Calu3 (cell line): ENCODE data around the gene RIPK4. TPM values are rescaled to one million over a fixed set of nuclear protein-coding genes. Genes with fewer than 3 reads are reported as not detected.

ENCODE experiments used
- BruUV-seq: library from RNA; stranded (reverse); fragments of 400-500 nt; replicated peaks from 2 replicates; lab custom pipeline; 2021; lab: Mats Ljungman, UMichigan
- CTCF ChIA-PET: fragments of 300-600 bp; sonication (Branson Sonifier 250); formaldehyde crosslinking; loops from one replicate; lab custom pipeline; 2022; ENCODE audit warnings: antibody characterized with exemption; lab: Charles Lee
- DNase-seq: peaks from one replicate; pipeline ENCODE4 v3.0.0; 2022
- H3K27ac Mint-ChIP-seq: one replicate; pipeline ENCODE4 v1.8.0; 2022; ENCODE audit warnings: mixed read lengths; ENCODE audit not compliant: unreplicated experiment
- H3K27me3 Mint-ChIP-seq: one replicate; pipeline ENCODE4 v1.8.0; 2022; ENCODE audit warnings: mixed read lengths; ENCODE audit not compliant: unreplicated experiment
- H3K36me3 Mint-ChIP-seq: one replicate; pipeline ENCODE4 v1.8.0; 2022; ENCODE audit warnings: mild to moderate bottlenecking, moderate library complexity, mixed read lengths; ENCODE audit not compliant: insufficient read depth, unreplicated experiment
- H3K4me1 Mint-ChIP-seq: one replicate; pipeline ENCODE4 v1.8.0; 2022; ENCODE audit warnings: mild to moderate bottlenecking, low read depth, mixed read lengths; ENCODE audit not compliant: unreplicated experiment
- H3K4me3 Mint-ChIP-seq: one replicate; pipeline ENCODE4 v1.8.0; 2022; ENCODE audit warnings: mild to moderate bottlenecking, low read depth, moderate library complexity, mixed read lengths; ENCODE audit not compliant: unreplicated experiment
- H3K9me3 Mint-ChIP-seq: one replicate; pipeline ENCODE4 v1.8.0; 2022; ENCODE audit warnings: low read depth, mixed read lengths; ENCODE audit not compliant: unreplicated experiment
- CTCF ChIP-seq: fragments of 200-600 bp; IDR thresholded peaks from one replicate; pipeline ENCODE4 v1.8.0; 2022; ENCODE audit warnings: antibody characterized with exemption; ENCODE audit not compliant: unreplicated experiment
- intact Hi-C: fragments of 100-400 bp; cut with micrococcal nuclease; formaldehyde crosslinking; loops from one replicate; pipeline ENCODE4 v1.10.0; 2022; ENCODE audit not compliant: unreplicated experiment
- total RNA-seq: library from RNA; stranded (reverse); gene quantifications from 2 replicates; pipeline ENCODE4 v1.2.3, GENCODE V29; 2022

RIPK4 gene
- total RNA-seq, 1 experiment from 2014 or later = 30.3 TPM

GRCh38 chr21:41801321-41802197 is 34.7 kb upstream of the RIPK4 start:
- BruUV-seq = no TSS peak
- Mint-ChIP-seq H3K27me3 (no peaks in the 10 kb centered on the region), H3K36me3 (no peaks in the 10 kb centered on the region), H3K4me3 (no peak overlapping the region), H3K27ac (no peak overlapping the region), H3K9me3 (no peaks in the 10 kb centered on the region), H3K4me1 (no peaks in the 10 kb centered on the region)
- no peak for DNase-seq
- TF ChIP-seq CTCF = no peak
- CTCF ChIA-PET = no interaction called here
- intact Hi-C loops = no loop called here

- Mint-ChIP-seq H3K4me3 (no peak overlapping the region), H3K9me3 (no peaks in the 10 kb centered on the region)
- no TSS peak for BruUV-seq
Measured at GRCh38 chr21:41800425-41801320, 33.8 kb upstream of the RIPK4 start.

GRCh38 chr21:41799763-41800162 is 32.9 kb upstream of the RIPK4 start:
- H3K27me3 Mint-ChIP-seq = no peaks in the 10 kb centered on the region
- TF ChIP-seq CTCF = no peak
- no peak for DNase-seq
- H3K27ac Mint-ChIP-seq = no peak overlapping the region
- no peaks in the 10 kb centered on the region for H3K4me1 Mint-ChIP-seq
- no peak overlapping the region for H3K4me3 Mint-ChIP-seq
- BruUV-seq = no TSS peak
- H3K9me3 Mint-ChIP-seq = no peaks in the 10 kb centered on the region
- no peaks in the 10 kb centered on the region for H3K36me3 Mint-ChIP-seq
- CTCF ChIA-PET = no interaction called here
- intact Hi-C loops = no loop called here

More at GRCh38 chr21:41800425-41801320, 33.8 kb upstream of the RIPK4 start:
- DNase-seq = no peak
- H3K36me3 Mint-ChIP-seq = no peaks in the 10 kb centered on the region
- H3K27me3 Mint-ChIP-seq = no peaks in the 10 kb centered on the region
- intact Hi-C loops = no loop called here
- CTCF ChIA-PET = no interaction called here
- H3K4me1 Mint-ChIP-seq = no peaks in the 10 kb centered on the region
- no peak overlapping the region for H3K27ac Mint-ChIP-seq
- no peak for TF ChIP-seq CTCF

GRCh38 chr21:41798326-41798725 is 31.5 kb upstream of the RIPK4 start:
- CTCF ChIA-PET = no interaction called here

More at GRCh38 chr21:41798326-41798725, 31.5 kb upstream of the RIPK4 start:
- H3K27ac Mint-ChIP-seq = no peak overlapping the region
- no peaks in the 10 kb centered on the region for H3K4me1 Mint-ChIP-seq
- no peak for TF ChIP-seq CTCF
- H3K36me3 Mint-ChIP-seq = no peaks in the 10 kb centered on the region
- BruUV-seq = no TSS peak
- intact Hi-C loops = no loop called here
- no peaks in the 10 kb centered on the region for H3K9me3 Mint-ChIP-seq
- no peak for DNase-seq
- no peaks in the 10 kb centered on the region for H3K27me3 Mint-ChIP-seq
- no peak overlapping the region for H3K4me3 Mint-ChIP-seq
